ENCODE results near the gene RRAS2. TPM values are rescaled to one million over a fixed set of nuclear protein-coding genes. Genes with fewer than 3 reads are reported as not detected.
A peak's percentile ranks its signal among the peaks of the same experiment; 100 is the strongest.

The RRAS2 gene
- total RNA-seq, 1 experiment from 2014 or later, result 164 TPM

GRCh38 chr11:14251754-14252153 is 107.2 kb downstream of the RRAS2 start (continued):
- no peak for TF ChIP-seq CTCF (IDR thresholded peaks at IDR 0.05)

- Mint-ChIP-seq H3K36me3 (no peaks in the 10 kb centered on the region), H3K27ac (no peak overlapping the region; the same call in 1 of the 2 replicates), H3K27me3 (ENCODE audit: low read depth) (peaks cover 4% of the 10 kb centered on the region), H3K4me1 (peaks cover 28% of the 10 kb centered on the region), H3K9me3 (no peaks in the 10 kb centered on the region), H3K4me3 (no peak overlapping the region)
- peak; percentile 94 for TF ChIP-seq CTCF (IDR thresholded peaks at IDR 0.05)
- TF ChIP-seq ZNF263 (CRISPR knock-in tag; IDR thresholded peaks at IDR 0.05; ENCODE audit: low read depth), result no peak
- ChIA-PET CTCF (interaction anchor here (1.2 to 1.8 kb wide), 6 partner anchors 17 to 477 kb away, joined by 4 to 10 read pairs (median 7); no protein-coding TSS in a partner anchor), POLR2A (no interaction called here)
- ATAC-seq, result peak; percentile 51
- DNase-seq (ENCODE audit: low spot score), result peak; percentile 69
Observed at GRCh38 chr11:14249121-14249963, 109.6 kb downstream of the RRAS2 start.

GRCh38 chr11:14248580-14248981 is 110.4 kb downstream of the RRAS2 start:
- DNase-seq (ENCODE audit: low spot score) (peak; percentile 60), ATAC-seq (peak; percentile 73)
- POLR2A ChIA-PET, result no interaction called here
- Mint-ChIP-seq H3K4me1 (peaks cover 28% of the 10 kb centered on the region), H3K27ac (peak overlapping the region; percentile 50; the same call in 1 of the 2 replicates), H3K9me3 (no peaks in the 10 kb centered on the region), H3K36me3 (no peaks in the 10 kb centered on the region), H3K4me3 (no peak overlapping the region), H3K27me3 (ENCODE audit: low read depth) (peaks cover 2% of the 10 kb centered on the region; the same call in 1 of the 2 replicates)
- CTCF ChIA-PET, result interaction anchor here (1.2 to 1.8 kb wide), 8 partner anchors 16 to 476 kb away, joined by 3 to 10 read pairs (median 6); no protein-coding TSS in a partner anchor
- no peak for TF ChIP-seq ZNF263 (CRISPR knock-in tag; IDR thresholded peaks at IDR 0.05; ENCODE audit: low read depth)
- TF ChIP-seq ZNF512 (CRISPR knock-in tag; IDR thresholded peaks at IDR 0.05; ENCODE audit: borderline replicate concordance), result no peak
- no peak for TF ChIP-seq MLX (CRISPR knock-in tag; IDR thresholded peaks at IDR 0.05)
- no peak for TF ChIP-seq NR2C2 (CRISPR knock-in tag; IDR thresholded peaks at IDR 0.05)
- TF ChIP-seq MYBL2 (CRISPR knock-in tag; IDR thresholded peaks at IDR 0.05), result no peak
- TF ChIP-seq ZBTB43 (CRISPR knock-in tag; IDR thresholded peaks at IDR 0.05), result no peak
- no peak for TF ChIP-seq ETV6 (CRISPR knock-in tag; IDR thresholded peaks at IDR 0.05)
- TF ChIP-seq FOXK1 (CRISPR knock-in tag; IDR thresholded peaks at IDR 0.05), result no peak
- no peak for TF ChIP-seq ZNF425 (CRISPR knock-in tag; conservative IDR thresholded peaks at IDR 0.05)
- TF ChIP-seq ZNF121 (CRISPR knock-in tag; IDR thresholded peaks at IDR 0.05), result no peak
- no peak for TF ChIP-seq TCF7 (CRISPR knock-in tag; IDR thresholded peaks at IDR 0.05; ENCODE audit: low read depth)
- no peak for TF ChIP-seq TP53 (CRISPR knock-in tag; IDR thresholded peaks at IDR 0.05)
- no peak for TF ChIP-seq SMAD4 (CRISPR knock-in tag; IDR thresholded peaks at IDR 0.05)
- TF ChIP-seq STAT6 (CRISPR knock-in tag; conservative IDR thresholded peaks at IDR 0.05; ENCODE audit: low read depth), result no peak
- no peak for TF ChIP-seq ZNF416 (CRISPR knock-in tag; IDR thresholded peaks at IDR 0.05)
- TF ChIP-seq ZNF671 (CRISPR knock-in tag; IDR thresholded peaks at IDR 0.05), result no peak
- no peak for TF ChIP-seq FOXP1 (CRISPR knock-in tag; IDR thresholded peaks at IDR 0.05; ENCODE audit: borderline replicate concordance)

Measured in WTC11 (cell line).